HG03354 (cell line): Measurements from ENCODE around the gene CDH23.

Experiments
- ATAC-seq: cut with Tn5 transposase; IDR thresholded peaks from one replicate; pipeline ENCODE4 v1.9.1; 2021; ENCODE audit warnings: mild to moderate bottlenecking; ENCODE audit not compliant: unreplicated experiment, poor library complexity, severe bottlenecking

Gene CDH23

GRCh38 chr10:71747039-71747531 is 350.4 kb downstream of the CDH23 start:
- no peak for ATAC-seq

GRCh38 chr10:71747551-71748523 is 351.1 kb downstream of the CDH23 start:
- ATAC-seq = no peak

GRCh38 chr10:71748671-71749191 is 352.0 kb downstream of the CDH23 start:
- peak; percentile 69 for ATAC-seq

- no peak for ATAC-seq
These were observed 352.7 kb downstream of the CDH23 start for GRCh38 chr10:71749396-71749795.

- no peak for ATAC-seq
These were observed 353.6 kb downstream of the CDH23 start for GRCh38 chr10:71750124-71750841.

- no peak for ATAC-seq
These were observed 354.3 kb downstream of the CDH23 start for GRCh38 chr10:71750986-71751385.

GRCh38 chr10:71751515-71752224 is 354.9 kb downstream of the CDH23 start:
- ATAC-seq = no peak

- no peak for ATAC-seq
These were observed 355.8 kb downstream of the CDH23 start for GRCh38 chr10:71752391-71753090.

- no peak for ATAC-seq
These were observed 356.6 kb downstream of the CDH23 start for GRCh38 chr10:71753091-71753959.

GRCh38 chr10:71753960-71754505 is 357.3 kb downstream of the CDH23 start:
- ATAC-seq = no peak

GRCh38 chr10:71754562-71754961 is 357.8 kb downstream of the CDH23 start:
- ATAC-seq = no peak

- ATAC-seq = no peak
These were observed 358.6 kb downstream of the CDH23 start for GRCh38 chr10:71755179-71755879.

- no peak for ATAC-seq
These were observed 359.8 kb downstream of the CDH23 start for GRCh38 chr10:71756311-71757191.

- ATAC-seq = no peak
These were observed 360.7 kb downstream of the CDH23 start for GRCh38 chr10:71757399-71757922.

- ATAC-seq = no peak
These were observed 364.4 kb downstream of the CDH23 start for GRCh38 chr10:71761105-71761511.

GRCh38 chr10:71761541-71762113 is 364.9 kb downstream of the CDH23 start:
- ATAC-seq = no peak
